Measurements from ENCODE around the gene UCK2.

GRCh38 chr1:165834229-165834628 lies 6.8 kb downstream of the UCK2 start:
- TF ChIP-seq POLR2A (IDR thresholded peaks at IDR 0.05) (no peak), CTCF (IDR thresholded peaks at IDR 0.05) (no peak)
